Sigmoid colon (tissue), 4 donors: ENCODE results near the gene ANO3.

ENCODE experiments used
- CTCF ChIP-seq, 4 experiments: fragments of 450-650 bp in 3 of 4; fragments of 200-600 bp in 1 of 4; IDR thresholded peaks; one replicate each; pipeline ENCODE4 v1.5.1; 2016 to 2019; ENCODE audit warnings: antibody characterized with exemption in 4 of 4, mild to moderate bottlenecking in 3 of 4, moderate library complexity in 2 of 4
- EP300 ChIP-seq, 4 donors: sonication (generic); formaldehyde crosslinking; IDR thresholded peaks; one replicate each; pipeline ENCODE4 v1.6.1; 2017; ENCODE audit warnings: antibody characterized with exemption in 4 of 4
- POLR2A ChIP-seq, 2 donors: fragments of 450-650 bp; IDR thresholded peaks; one replicate each; pipeline ENCODE4 v1.6.1; 2016; ENCODE audit warnings: antibody characterized with exemption in 2 of 2, mild to moderate bottlenecking in 2 of 2, moderate library complexity in 2 of 2

GRCh38 chr11:26618441-26618840, 286.5 kb downstream of the ANO3 start:
- TF ChIP-seq EP300 (IDR thresholded peaks at IDR 0.05) = no peak
- TF ChIP-seq CTCF (IDR thresholded peaks at IDR 0.05) = no peak
- no peak for TF ChIP-seq POLR2A (IDR thresholded peaks at IDR 0.05)
